ENCODE results near the gene GDF9.

GDF9 gene

DNA sequence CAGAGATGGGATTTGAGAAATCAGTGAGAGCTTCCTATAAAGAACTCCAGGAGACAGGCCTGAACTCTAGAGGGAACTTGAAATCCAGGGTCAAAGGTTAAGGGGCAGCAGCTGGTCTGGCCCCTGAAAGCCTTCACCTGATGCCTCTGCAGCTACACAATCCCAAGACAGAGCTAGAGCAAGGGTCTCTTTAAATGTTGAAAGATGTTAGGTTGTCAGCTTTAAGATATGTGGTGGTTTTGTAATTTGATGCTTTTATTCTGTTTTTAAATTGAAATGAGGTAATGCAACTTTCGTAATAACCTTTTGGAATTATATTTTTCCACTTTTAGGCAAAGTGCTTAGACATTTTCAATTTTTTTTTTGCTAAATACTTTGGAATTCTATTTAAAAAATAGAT lies 50.8 kb downstream of the GDF9 start:
- DNase-seq: no peak

GRCh38 chr5:132814503-132815294 lies 51.6 kb downstream of the GDF9 start:
- no peak for DNase-seq

GRCh38 chr5:132813599-132814502 lies 52.4 kb downstream of the GDF9 start:
- peak; percentile 31 for DNase-seq

DNA sequence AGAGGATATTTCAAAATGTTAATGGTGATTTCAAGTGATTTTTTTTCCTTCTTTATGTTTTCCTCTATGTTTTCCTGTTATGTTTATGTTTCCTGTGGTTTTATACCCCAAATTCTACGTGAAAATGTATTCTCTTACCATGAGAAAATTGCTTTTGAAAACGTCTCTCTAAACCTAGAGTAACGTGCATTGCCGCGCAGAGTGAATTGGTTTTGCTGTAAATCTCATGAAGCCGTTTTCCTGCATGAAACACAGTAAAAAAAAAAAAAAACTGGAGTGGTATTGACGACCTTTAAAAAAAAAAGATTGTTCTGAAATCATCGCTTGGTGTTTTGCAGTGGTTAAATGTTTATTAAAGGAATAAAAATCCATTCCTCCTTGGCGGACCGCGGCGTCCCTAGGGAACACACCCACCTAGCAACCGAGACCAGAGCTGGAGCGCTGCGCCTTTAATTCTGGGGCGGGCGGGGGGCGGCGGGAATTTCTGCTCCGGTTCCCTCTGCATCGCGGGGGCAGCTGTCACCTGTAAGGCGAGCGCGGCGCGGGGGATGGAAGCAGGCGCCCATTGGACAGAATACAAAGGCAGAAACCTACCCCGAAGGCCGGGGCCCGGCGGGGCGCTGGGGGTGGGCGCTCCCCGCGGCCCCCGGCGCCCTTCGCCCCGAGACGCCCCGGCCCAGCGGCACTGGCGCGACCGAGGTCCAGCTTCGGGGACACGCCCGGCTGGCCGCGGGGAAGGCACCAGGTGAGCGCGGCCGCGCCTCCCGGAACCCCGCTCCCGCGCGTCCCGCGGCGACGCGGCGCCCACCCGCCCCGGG lies 53.3 kb downstream of the GDF9 start, which contains the start of gene SOWAHA:
Gene SOWAHA, plus strand, starts transcription at position 522 of the 818 bp plus-strand sequence. CDS start 320 bp downstream, outside the sequence.
- no peak for DNase-seq

DNA sequence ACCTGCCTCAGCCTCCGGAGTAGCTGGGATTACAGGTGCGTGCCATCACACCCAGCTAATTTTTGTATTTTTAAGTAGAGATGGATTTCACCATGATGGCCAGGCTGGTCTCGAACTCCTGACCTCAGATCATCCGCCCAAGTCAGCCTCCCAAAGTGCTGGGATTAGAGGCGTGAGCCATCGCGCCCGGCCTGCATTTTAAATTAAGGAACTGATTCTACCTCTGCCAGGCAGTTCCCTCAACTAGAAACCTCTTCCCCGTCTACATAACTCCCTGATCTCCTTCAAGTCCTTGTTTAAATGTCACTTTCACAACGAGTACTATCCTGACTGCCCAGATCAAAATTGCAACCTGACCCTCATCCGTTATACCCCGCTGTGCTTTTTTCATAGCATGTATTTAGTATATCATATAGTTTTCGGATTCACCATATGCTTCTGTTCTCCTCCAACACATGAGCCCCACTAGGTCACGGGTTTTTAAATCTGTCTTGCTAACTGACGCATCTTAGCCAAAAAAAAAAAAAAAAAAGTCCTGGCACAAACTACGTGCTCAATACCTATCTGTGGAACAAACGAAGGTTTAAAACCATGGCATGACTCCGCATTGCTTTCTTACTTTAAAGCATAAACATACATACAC lies 54.0 kb downstream of the GDF9 start:
- no peak for DNase-seq
